Activated CD4-positive, alpha-beta T cell treated with anti-CD3 and anti-CD28 coated beads, Interleukin-2, Interleukin-4, amounts not matched to agents 100 ng/mL and 50 ng/mL, durations not matched to agents 16 hours and 8 hours (primary cell): ENCODE data around the gene ANKRD11.
"Not testable (repeated sequence)": the region's sequence is repeated elsewhere in the genome, so short reads cannot be mapped to it uniquely, and the experiment has no call there.

ENCODE experiments used
- DNase-seq: peaks from one replicate; pipeline ENCODE4 v3.0.0-alpha.2; 2020; ENCODE audit warnings: low spot score

ANKRD11 gene

DNA sequence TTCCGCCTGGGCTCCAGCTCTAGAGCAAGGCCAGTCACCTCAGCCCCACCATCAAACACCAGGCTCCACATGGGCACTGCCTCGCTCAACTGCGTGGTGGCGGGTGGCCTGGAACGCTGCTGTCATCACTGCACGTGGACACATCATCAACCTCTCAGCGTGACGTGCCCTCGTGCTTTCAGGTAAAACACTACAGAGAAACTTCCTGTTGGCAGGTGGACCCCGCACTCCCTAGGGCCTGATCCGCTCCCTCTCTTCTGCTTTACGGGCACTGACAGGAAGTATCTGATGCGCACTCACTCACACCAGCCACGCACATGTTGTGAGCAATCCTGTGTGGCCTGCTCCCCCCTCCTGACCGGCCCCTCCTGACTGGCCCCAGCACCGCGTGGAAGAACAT is 87.4 kb downstream of the ANKRD11 start:
- DNase-seq: no peak

DNA sequence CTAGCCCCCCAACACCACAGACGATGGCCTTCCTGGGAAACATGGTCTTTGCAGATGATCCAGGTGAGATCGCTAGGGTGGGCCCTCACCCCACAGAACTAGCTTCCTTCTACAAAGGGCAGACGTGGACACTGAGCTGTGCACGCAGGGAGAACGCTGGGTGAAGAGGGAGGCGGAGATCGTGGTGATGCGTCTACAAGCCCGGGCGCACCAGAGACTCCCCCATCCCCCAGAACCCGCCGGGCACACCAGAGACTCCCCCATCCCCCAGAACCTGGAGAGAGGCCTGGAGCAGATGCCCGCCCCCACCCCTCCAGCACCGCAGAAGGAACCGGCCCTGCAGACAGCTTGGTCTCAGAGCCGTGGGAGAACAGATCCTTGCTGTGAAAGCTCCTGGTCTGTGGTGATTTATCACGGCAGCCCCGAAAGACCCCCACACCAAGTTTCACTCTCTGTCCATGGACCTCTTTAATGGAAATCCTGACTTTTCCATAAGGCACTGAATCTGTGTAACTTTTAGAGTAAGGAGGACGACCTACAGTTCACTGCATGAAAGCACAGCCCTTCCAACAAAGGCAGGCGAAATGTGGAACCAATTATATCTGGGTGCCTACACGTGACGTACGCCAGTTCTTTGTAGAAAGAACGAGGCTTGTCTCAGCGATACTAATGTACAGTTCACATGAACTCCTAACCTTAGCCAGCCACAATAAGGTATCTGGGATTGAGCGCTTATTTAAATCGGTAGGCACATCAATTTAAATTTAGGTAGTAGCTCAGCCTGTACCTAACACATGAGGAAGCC is 88.5 kb downstream of the ANKRD11 start:
- no peak for DNase-seq

DNA sequence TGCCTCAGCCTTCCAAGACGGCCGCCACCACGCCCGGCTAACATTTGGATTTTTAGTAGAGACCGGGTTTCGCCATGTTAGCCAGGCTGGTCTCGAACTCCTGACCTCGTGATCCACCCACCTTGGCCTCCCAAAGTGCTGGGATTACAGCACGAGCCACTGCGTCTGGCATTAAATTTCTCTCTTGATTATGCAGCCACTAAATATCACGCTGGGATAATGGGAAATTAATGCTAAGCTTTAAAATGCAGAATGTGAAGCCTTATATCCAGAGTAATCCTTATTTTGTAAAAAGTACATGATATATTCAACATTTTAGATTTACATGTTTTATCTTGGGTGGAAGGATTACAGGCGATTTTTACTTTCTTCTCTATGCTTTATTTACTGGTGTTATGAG is 89.2 kb downstream of the ANKRD11 start:
- DNase-seq: no peak

DNA sequence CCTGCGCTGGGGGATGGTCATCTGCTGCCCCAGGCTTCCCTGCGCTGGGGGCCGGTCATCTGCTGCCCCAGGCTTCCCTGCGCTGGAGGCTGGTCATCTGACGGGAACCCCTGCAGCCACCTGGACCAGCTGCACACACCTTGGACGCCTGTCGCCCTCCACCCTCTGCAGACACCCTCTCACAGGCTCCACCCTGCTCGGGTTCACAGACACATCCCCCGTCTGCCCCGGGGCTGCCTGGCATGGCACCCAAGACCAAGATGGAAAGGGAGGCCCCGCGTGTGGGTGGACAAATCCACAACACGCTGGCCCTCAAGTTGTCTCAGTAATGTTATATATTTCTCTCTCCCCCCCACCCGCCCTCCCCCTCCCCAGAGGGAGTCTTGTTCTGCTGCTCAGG is 89.6 kb downstream of the ANKRD11 start:
- no peak for DNase-seq

DNA sequence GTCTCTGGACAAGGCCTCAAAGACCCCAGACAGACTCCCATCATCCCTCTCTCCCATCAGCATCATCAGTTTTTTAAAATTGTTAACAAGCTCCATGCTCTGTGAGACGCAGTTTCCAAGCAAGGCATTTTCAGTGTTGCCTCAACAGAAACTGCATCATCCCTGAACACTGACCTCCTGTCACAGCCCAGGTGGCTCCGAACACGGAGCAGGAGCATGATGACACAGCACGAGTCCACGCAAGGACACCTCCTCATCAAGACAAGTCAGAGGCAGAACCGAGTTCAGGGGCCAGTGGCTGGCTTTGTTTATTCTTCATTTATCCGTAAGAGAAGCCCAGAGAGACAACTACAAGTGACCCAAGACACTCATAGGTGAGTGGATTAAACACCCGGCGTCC is 91.4 kb downstream of the ANKRD11 start:
- DNase-seq: no peak

DNA sequence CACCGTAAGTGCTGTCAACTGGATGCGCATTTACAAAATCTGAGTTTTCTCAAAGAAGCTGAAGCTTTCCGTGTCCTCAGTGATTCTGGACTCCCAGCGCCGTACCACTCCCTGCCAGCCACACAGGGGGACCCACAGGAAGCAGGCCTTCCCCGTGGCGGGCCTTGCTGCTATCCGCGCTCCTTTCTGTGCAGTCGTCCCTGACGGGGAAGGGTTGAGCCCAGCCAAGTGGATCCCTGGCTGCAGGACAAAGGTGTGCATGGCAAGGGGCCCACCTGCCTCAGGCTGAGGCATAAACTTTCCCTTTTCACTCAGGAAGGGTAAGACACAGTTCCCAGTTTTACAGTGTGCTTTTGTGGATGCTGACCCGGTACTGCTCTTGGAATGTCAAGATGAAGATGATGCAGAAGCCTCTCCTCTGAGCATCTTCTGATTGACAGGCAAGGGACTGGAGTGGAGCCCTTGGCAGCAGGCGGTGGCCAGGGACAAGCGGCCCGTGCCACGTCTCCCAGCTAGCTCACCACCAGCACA is 93.0 kb downstream of the ANKRD11 start:
- DNase-seq: no peak

DNA sequence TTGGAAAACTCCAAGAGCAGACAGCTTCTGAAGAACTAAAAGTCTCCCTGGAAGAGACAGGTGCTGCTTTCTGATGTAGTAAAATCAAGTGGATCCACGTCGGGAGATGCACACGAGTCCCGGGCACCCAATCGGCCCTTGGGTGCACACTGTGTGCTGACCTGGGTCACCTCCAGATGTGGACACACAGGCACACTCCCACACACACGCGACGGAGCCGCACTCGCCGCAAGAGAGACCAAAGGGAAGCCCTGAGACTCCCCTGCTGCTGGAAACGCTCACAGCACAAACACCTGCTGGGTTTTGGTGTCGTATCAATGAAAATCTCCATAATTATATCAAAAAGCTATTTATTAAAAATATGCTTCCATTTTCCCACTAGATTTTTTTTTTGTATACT is 94.2 kb downstream of the ANKRD11 start:
- no peak for DNase-seq

DNA sequence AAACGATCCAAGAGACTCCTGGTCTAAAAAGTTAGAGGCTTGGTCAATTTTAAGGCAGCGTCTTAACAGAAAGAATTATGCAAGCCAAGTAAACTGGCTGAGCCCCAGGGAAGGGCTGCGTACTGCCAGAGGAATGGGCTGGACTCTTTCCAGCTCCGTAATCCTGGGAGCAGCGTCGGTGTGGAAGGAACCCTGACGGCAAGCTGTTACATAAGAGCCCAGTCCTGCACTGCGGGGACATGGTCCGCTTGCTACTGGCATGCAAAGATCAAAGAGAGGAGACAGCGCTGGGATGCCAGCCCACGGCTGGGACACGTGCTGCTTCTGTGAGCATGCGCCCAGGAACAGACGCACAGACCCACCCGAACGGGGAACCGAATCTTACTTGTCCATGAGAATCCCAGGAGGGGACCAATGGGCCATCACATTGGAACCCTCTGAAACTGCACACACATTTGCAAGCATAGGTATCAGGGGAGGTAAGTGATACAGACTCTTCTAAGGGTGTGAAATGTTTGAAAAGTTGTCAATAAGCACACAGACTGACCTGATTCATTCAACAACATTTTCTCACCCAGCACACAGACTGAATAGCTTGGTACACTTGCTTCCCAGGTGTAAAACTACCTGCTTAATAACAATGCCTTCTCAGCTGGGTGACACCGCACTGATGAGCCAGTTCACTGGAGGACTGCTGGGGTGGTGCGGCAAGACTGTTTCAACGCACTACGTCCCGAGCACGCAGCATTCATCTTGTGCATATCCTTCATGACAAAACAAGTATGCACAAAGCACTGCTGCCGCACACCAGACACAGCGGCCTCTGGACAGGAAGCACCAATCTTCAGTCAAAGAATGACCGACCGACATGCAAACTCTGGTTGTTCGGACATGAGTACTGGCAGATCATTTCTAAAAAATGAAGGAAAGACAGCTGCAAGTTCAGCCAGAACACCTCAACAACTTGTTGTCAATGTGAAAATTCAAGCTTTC is 94.9 kb downstream of the ANKRD11 start:
- DNase-seq: no peak

DNA sequence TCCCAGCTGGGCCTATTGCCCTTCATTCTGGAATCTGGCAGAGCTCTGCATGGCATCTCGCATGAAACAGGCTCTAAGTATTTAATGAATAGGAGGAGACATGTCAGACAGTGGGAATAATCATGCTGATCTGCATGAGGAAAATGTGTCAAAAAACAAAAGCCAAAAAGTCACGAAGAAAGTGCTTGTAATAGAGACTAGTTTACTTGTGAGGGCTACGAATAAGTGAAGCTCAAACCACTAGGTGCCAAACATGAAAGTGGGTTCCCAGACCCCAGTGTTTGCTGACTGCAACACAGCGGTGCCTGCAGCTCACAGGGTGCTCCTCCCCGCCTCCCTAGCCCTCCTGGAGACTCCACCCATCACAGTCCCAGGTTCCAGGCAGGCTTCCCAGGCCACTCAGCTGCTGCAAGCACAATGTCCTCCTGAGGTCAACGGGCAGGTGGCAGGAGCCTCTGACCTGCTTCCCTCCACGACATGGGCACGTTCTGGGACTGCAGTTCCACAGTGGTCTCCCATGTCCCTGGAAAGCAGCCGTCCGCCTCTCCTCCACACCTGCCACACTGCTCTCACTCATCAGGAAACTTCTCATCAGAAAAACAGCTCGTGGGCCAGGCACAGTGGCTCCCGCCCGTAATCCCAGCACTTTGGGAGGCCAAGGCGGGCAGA is 96.5 kb downstream of the ANKRD11 start:
- no peak for DNase-seq

DNA sequence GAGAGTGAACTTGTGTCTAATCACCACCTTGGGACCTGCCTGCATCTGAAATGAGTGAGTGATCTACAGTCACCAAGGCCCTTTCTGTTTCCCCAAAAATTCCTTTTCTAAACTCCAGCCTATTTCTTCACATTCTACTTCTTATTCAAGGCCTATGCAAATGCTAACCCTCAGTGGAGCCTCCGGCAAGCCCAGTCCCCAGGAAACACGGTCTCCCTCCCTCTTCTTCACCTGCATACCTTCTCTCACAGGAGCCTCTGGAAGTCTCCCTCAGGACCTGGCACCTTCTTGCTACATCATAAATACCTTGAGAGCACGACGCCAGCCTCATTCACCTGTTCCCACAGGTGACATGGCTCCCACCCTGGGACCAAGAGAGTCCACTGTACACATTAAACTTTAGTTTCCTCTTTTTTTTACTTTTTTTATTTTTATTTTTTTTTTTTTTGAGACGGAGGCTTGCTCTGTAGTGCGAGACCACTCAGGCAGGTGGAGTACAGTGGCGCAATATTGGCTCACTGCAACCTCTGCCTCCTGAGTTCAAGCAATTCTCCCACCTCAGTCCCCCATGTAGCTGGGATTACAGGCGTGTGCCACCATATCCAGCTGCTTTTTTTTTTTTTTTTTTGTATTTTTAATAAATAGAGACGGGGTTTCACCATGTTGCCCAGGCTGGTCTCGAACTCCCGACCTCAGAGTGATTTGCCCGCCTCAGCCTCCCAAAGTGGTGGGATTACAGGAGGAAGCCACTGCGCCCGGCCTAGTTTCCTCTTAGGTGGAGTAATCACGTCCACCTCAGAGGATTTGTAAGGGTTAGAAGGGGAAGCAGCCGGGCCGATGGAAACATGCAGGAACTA is 97.3 kb downstream of the ANKRD11 start:
- no peak for DNase-seq

DNA sequence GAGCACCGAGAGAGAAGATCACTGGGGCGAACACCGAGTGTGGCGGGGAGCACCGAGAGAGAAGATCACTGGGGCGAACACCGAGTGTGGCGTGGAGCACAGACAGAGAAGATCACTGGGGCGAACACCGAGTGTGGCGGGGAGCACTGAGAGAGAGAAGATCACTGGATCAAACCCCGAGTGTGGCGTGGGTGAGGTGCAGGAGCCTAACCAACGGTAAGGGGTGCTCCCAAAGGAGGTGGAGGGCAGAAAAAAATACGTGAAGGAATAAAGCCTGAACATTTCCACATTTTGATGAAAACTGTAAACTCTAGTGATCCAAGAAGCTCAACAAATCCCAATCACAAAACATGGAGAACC is 100.2 kb downstream of the ANKRD11 start:
- not testable (repeated sequence) for DNase-seq

DNA sequence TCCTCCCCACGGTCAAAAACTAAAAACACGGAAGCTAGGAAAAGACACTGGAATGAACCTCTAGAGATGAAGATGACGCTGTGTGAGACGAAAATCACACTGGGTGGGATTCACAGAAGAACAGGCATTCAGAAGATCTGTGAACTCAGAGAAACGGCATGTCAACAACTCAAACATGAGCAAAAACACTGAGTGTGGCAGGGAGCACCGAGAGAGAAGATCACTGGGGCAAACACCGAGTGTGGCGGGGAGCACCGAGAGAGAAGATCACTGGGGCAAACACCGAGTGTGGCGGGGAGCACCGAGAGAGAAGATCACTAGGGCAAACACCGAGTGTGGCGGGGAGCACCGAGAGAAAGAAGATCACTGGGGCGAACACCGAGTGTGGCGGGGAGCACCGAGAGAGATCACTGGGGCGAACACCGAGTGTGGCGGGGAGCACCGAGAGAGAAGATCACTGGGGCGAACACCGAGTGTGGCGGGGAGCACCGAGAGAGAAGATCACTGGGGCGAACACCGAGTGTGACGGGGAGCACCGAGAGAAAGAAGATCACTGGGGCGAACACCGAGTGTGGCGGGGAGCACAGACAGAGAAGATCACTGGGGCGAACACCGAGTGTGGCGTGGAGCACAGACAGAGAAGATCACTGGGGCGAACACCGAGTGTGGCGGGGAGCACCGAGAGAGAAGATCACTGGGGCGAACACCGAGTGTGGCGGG is 100.7 kb downstream of the ANKRD11 start:
- not testable (repeated sequence) for DNase-seq

DNA sequence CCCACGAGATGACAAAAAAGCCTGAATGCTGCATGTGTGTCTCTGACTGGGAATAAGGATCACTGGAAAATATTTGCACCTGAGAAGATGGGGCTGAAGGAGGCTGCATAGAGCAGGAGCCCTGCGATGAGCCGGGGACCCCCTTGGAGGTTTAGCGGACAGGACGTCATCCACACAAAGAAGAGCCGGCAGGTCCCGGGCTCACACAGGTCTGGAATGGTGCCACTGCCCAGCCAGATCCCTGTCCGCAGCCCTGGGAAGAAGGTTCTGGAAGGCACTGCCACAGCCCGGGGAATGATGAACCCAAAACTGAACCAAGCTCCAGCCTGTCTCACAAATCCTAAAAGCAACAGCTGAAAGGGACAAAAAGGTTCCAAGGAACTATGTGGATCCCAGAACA is 101.8 kb downstream of the ANKRD11 start:
- DNase-seq: no peak

DNA sequence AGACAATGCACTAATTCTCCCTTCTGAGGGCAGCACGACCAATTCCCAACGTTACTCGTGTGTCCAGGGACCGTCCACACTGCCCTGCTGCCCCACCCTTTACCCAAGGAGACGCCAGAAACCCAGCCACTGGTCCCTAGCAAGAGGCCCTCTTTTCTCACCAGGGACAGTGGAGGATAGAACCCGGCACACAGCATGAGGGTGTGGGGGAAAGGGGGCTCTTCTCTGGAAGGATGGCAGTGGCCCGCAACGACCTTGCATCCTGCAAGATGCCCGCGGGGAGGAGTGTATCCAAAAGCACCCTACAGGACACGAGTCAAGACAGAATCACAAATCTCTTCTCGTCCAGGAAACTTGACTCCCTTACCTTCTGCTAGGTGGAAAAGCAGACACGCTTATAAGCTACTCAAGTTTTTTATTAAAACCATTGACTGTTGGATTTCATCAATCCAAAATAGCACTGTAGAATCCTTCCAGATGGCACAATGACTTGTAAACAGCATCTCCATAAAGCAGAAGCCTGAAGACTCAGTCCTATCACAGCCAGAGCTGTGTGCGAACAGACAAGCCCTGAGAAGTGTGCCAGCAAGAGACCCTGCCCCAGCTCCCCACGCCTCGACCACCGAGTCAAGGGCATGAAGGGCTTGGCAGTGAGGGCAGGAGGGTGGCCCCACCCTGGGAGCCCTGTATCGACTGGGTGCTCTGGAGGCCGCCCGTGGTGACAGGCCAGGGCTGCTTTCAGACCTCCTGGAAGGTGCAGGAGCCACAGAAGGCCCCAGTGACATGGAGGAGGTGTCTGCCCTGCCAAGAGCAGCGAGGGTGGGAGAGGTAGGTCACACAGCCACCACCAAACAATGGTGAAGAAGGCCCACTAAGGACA is 103.8 kb downstream of the ANKRD11 start:
- no peak for DNase-seq

DNA sequence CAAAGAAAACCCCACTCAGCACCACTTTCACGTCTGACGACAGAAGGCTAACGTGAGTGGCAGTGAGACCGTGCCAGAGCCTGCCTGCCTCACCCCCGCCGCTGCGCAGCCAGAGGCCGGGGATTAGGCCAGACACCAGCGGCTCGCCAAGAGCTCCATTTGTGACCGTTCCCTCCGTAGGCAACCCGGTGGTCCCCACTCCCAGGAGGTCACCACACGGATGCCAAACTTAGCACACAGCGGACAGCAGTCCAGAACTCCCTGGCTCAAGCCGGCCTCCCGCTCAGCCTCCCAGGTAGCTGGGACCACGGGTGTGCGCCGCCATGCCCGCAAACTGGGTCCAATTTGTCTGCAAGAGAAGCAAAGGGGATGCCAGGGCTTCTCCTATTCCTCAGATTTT is 104.6 kb downstream of the ANKRD11 start:
- DNase-seq: no peak

DNA sequence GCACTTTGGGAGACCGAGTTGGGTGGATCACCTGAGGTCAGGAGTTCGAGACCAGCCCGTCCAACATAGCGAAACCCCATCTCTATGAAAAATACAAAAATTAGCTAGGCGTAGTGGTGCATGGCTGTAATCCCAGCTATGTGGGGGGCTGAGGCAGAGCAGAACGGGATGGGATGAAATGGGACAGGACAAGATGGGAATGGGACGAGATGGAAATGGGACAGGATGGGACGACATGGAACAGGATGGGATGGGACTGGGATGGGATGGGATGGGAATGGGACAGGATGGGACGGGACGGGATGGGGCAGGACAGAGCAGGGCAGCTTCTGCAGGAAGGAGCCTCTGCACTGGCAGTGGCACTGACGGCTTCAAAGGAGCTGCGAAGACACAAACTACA is 106.1 kb downstream of the ANKRD11 start:
- no peak for DNase-seq

DNA sequence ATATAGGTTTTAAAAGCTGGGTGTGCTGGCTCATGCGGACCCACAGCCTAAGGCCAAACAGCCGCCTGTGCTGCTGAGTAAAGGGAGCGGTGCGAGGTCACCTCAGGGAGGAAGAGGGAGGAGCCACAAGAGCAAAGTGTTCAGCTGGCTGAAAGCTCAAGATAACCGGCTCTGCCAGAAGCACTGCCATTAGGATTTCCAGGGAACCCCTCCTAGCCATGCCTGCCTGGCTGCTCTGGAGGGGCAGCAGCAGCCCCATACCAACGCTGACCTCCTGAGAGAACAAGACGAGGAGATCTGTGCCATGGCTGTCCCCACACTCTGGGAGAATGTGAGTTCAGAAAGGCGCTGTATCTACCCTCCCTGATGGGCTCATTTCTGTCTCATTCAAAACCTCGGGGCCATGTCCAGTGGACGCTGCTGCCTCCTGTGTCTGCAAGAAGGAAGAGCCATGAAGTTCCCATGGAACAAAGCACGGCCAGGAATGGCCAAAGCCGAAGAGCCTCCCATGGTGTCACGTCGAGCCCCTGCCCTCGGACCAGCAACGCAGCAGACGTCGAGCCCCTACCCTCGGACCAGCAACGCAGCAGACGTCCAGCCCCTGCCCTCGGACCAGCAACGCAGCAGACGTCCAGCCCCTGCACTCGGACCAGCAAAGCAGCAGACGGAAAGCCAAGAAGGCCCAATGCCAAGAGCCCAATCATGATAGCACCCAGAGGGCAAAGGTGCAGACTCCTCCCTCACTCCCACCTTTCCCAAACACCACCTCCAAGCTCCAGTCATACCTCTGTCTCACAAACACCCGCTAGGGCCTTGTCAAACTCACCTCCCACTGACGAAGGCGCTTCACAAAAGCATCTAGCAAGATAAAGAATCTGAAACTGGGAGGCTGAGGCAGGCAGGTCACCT is 107.0 kb downstream of the ANKRD11 start:
- peak; percentile 45 for DNase-seq

DNA sequence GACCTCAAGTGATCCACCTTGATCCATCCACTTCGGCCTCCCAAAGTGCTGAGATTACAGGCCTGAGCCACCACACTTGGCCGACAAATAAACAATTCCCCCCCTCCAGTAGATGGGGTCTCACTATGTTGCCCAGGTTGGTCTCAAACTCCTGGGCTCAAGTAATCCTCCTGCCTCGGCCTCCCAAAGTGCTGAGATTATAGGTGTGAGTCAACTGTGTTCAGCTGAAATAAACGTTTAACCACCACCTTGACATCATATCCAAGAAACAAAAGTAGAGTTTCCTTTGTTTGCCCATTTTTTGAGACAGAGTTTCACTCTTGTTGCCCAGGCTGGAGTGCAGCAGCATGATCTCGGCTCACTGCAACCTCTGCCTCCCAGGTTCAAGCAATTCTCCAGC is 107.8 kb downstream of the ANKRD11 start:
- DNase-seq: peak; percentile 24

DNA sequence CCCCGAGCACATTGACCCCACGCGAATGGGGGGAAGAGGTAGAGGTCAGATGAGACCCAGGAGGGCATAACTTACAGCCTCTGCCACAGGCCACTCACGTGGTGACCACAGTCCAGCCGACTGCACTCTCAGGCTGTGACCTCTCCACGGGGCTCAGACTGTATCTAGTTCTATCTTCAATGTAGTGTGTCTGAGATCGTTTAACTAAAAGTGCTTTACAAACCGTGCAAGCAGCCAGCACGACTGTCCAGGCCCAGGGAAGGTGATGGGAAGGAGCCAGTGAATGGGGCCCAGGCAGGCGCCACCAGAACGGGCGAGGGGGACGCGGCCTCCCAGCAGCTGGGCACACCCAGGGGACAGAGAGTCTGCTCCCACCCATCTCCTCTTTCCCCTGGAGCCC is 108.6 kb downstream of the ANKRD11 start:
- DNase-seq: no peak
